Glomerular visceral epithelial cell (primary cell): ENCODE measurements around the gene HAND1.
"Not testable (repeated sequence)": the region's sequence is repeated elsewhere in the genome, so short reads cannot be mapped to it uniquely, and the experiment has no call there.

ENCODE experiments used
- DNase-seq: peaks from one replicate; pipeline ENCODE4 v3.0.0-alpha.2; 2016; ENCODE audit errors: extremely low spot score

The HAND1 gene

DNA sequence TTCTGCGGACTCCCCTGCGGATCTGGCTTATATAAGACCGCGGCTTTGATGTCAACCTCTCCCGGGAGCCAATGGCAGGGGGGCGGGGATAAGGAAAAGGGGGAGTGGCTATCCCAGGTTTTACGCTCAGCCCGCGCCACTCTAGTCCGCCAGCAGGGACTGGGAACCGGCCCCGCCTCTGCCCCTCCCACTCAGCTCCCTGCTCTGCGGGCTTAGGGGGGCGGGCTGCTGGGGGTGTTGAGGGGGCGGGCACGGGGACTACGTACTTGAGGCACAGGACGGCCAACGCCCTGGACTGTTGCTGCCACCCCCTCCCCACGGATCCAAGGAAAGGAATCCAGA, at the start of gene HAND1:
Gene HAND1, minus strand, starts transcription at position 4 of the 342 bp plus-strand sequence. CDS start 219 bp downstream, outside the sequence.
- DNase-seq: no peak

DNA sequence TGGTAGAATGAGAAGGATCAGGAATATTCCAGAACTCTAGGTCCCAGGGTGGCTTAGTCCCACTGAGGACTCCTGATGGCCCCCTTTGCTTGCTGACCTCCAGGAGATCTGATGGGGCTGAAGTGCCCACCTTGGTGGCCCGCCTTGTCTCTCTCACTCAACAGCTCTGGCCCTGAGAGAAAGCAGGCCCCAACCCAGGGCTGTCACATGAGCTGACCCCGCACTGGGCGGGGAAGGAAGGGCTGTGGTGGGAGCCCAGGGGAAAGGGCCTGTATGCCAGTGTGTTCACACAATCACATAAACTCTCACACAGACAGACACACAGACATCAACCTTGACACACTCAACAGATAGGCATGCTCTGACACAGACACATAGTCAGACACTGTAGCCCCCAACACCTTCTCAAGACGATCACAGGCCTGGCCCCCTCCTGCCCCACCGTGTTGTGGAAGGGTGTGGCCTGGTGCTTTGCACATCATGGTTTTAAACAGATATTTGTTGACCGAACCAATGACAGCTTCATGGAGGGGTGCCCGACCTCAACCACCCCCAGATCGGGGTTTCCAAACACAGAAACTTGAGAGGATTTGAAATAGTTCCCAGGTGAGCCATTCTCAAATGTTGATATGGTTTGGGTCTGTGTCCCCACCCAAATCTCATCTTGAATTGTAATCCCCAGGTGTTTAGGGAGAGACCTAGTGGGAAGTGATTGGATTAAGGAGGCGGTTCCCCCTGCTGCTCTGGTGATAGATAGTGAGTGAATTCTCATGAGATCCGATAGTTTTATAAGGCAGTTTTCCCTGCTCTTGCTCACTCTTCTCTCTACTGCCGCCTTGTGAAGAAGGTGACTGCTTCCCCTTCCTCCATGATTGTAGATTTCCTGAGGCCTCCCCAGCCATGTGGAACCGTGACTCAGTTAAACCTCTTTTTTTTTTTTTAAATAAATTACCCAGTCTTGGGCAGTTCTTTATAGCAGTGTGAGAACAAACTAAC, 48.5 kb upstream of the HAND1 start:
- DNase-seq: no peak

- no peak for DNase-seq
Observed at GRCh38 chr5:154524859-154525258, 46.8 kb upstream of the HAND1 start.

- DNase-seq: no peak
Observed at GRCh38 chr5:154524181-154524580, 46.2 kb upstream of the HAND1 start.

DNA sequence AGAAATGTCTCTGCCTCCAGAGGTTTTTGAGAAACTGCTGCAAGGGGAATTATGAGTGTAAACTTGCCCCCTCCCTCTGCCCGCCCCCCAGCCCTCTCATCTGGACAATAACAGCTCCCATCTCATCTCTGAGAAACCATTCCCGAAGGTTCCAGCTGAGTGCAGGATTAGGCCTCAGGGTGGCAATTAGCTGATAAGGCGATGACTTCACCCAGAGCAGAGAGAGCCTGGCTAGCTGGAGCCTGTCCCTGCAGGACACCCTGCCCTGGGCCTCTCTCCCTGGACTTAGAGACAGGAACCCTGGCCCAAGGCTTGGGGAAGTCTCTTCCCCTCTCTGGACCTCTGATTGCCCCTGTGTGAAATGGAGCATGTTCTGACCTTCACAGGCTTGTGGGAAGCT, 45.7 kb upstream of the HAND1 start:
- DNase-seq: no peak

DNA sequence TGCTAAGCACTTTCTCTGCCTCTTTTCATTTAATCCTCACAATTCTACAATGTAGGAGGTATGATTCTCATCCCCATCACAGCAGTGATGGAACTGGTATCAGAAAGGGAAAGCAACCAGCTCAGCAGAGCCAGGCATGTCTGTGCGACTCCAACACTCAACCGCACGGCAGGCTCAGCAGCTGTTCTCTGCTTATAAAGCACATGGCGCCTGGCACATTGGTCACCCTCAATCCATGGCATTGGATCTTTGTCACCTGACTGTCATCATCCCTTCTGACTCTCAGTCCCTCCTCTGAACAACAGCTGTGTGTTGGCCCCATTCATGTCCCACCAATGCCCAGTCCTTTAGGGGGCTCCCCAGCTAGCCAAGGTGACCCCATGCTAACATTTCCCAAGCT, 45.1 kb upstream of the HAND1 start:
- DNase-seq: no peak

DNA sequence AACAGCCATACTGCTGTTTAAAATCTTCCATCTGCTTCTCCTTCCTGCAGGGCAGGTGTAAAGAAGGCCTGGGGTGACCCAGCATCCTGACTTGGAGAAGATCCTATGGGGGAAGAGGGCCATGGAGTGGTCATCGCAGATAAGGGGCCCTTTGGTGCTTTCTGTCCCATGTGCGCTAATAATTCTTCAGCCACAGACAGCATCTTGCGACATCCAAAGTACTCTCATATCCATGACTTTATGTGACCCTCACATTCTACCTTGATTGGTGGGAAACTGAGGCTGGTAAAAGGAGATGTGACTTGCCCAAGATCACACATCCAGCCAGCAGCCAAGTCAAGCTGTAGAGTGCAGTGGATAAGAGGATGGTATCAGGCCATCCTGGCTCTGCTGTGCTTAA, 44.3 kb upstream of the HAND1 start:
- DNase-seq: no peak

GRCh38 chr5:154521756-154522155, 43.7 kb upstream of the HAND1 start:
- no peak for DNase-seq

GRCh38 chr5:154520861-154521453, 42.9 kb upstream of the HAND1 start:
- DNase-seq: peak; percentile 26

- peak; percentile 74 for DNase-seq
Observed at GRCh38 chr5:154519359-154519758, 41.3 kb upstream of the HAND1 start.

GRCh38 chr5:154518438-154518867, 40.4 kb upstream of the HAND1 start:
- no peak for DNase-seq

- no peak for DNase-seq
Observed at GRCh38 chr5:154517810-154518437, 39.9 kb upstream of the HAND1 start.

GRCh38 chr5:154517181-154517580, 39.2 kb upstream of the HAND1 start:
- no peak for DNase-seq

- DNase-seq: no peak
Observed at GRCh38 chr5:154516475-154516874, 38.4 kb upstream of the HAND1 start.

DNA sequence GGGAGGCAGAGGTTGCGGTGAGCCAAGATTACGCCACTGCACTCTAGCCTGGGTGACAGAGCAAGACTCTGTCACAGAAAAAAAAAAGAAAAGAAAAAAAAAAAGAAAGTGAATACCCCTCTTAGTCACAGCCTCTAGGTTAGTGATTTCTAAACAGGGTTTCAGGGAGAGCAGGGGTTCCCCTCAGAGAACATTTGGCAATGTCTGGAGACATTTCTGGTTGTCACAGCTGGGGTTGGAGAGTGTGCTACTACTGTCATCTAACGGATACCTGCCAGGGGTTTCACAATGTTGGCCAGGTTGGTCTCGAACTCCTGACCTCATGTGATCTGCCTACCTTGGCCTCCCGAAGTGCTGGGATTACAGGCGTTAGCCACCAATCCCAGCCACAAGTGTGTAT, 37.5 kb upstream of the HAND1 start:
- not testable (repeated sequence) for DNase-seq

- no peak for DNase-seq
Observed at GRCh38 chr5:154514331-154514730, 36.3 kb upstream of the HAND1 start.

DNA sequence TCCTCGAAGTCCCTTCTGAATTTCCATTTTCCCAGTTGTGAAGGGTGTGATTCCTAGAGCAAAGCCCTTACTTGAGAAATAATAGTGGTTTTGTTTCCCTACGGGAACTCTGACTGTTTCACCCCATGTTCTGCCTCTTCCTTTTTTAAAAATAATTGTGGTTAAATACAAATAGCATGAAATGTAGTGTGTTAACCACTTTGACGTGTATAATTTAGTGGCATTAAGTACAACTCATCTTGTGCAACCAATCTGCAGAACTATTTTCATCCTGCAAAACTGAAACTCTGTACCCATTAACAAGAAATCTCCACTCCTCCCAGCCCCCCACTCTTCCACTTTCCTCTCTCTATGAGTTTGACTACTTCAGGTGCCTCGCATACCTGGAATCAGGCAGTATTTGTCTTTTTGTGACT, 35.6 kb upstream of the HAND1 start:
- no peak for DNase-seq

GRCh38 chr5:154511984-154512383, 34.0 kb upstream of the HAND1 start:
- no peak for DNase-seq

DNA sequence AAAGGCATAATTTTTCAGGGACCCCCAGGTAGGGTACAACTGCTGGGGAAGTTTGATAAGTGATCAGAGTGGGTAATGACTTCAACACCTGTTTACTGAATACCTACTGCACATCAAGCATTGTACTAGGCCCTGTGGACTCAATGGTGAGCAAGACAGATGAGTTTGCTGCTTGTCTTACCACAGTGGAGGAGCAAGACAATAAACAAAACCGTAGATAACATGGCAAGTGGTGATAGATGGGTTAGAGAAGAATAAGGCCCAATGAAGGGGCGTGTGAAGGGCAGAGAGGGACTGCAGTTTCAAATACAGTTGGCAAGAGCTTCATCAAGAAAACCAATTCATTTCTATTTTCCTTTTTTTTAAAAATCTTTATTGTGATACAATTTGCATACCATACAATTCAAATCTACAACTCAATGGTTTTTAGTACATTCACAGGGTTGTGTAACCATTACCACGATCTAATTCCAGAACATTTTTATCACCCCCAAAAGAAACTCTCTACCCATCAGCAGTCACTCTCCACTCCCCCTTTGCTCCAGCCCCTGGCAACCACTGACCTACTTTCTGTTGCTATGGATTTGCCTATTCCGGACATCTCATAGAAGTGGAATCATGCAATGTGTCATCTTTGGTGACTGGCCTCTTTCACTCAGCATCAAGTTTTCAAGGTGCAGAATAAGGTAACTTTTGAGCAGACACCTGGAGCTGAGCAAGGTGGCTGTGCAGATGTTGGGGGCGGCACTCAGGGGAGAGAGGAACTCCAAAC, 31.9 kb upstream of the HAND1 start:
- no peak for DNase-seq

- no peak for DNase-seq
Observed at GRCh38 chr5:154508114-154508513, 30.1 kb upstream of the HAND1 start.

GRCh38 chr5:154506716-154507080, 28.7 kb upstream of the HAND1 start:
- DNase-seq: no peak
